OCI-LY3 (cell line): ENCODE data around the gene ALX3.

ENCODE experiments used
- H2AFZ ChIP-seq: fragments of 200-600, 300-600 bp; shearing (Covaris generic); 2 replicates; pipeline ENCODE4 v1.6.0; 2014; ENCODE audit warnings: antibody characterized with exemption, low read depth, low read length
- H3K27ac ChIP-seq: fragments of 200-600, 300-600 bp; sonication (generic); 2 replicates; pipeline ENCODE4 v1.5.1; 2014; ENCODE audit warnings: mild to moderate bottlenecking, low read length, moderate library complexity, mixed read lengths
- H3K27me3 ChIP-seq: fragments of 200-600, 300-600 bp; sonication (generic); 2 replicates; pipeline ENCODE4 v1.6.1; 2014; ENCODE audit warnings: low read depth, low read length, mixed read lengths
- H3K36me3 ChIP-seq: fragments of 200-600, 300-600 bp; sonication (generic); replicated peaks from 2 replicates; pipeline ENCODE3; 2014; ENCODE audit warnings: low read depth, low read length, mixed read lengths
- H3K4me1 ChIP-seq: fragments of 300-600, 200-600 bp; sonication (generic); 2 replicates; pipeline ENCODE4 v1.6.1; 2014; ENCODE audit warnings: low read length, mixed read lengths
- H3K4me2 ChIP-seq: fragments of 200-600, 300-600 bp; sonication (generic); 2 replicates; pipeline ENCODE4 v1.6.1; 2014; ENCODE audit warnings: low read length, mixed read lengths
- H3K4me3 ChIP-seq: fragments of 300-600, 200-600 bp; sonication (generic); 2 replicates; pipeline ENCODE4 v1.5.1; 2014; ENCODE audit warnings: antibody characterized with exemption, mild to moderate bottlenecking, low read length, moderate library complexity
- H3K79me2 ChIP-seq: fragments of 300-600, 200-600 bp; shearing (Covaris generic); 2 replicates; pipeline ENCODE4 v1.6.1; 2014; ENCODE audit warnings: mild to moderate bottlenecking, low read length, mixed read lengths
- H3K9ac ChIP-seq: fragments of 300-600, 200-600 bp; shearing (Covaris generic); 2 replicates; pipeline ENCODE4 v1.6.0; 2014; ENCODE audit warnings: mild to moderate bottlenecking, low read length, moderate library complexity
- H3K9me3 ChIP-seq: fragments of 200-600, 300-600 bp; shearing (Covaris generic); 2 replicates; pipeline ENCODE4 v1.6.1; 2014; ENCODE audit warnings: low read length, mixed read lengths; ENCODE audit not compliant: insufficient read depth
- H4K20me1 ChIP-seq: fragments of 200-600, 300-600 bp; sonication (generic); 2 replicates; pipeline ENCODE4 v1.6.1; 2016; ENCODE audit warnings: low read length, mixed read lengths; ENCODE audit not compliant: insufficient read depth
- CTCF ChIP-seq: fragments of 200-600, 300-600 bp; sonication (generic); IDR thresholded peaks from 2 replicates; pipeline ENCODE4 v1.5.1; 2014; ENCODE audit warnings: antibody characterized with exemption, low read length, low read depth
- EZH2phosphoT487 ChIP-seq: fragments of 200-600 bp; shearing (Covaris generic); IDR thresholded peaks from 2 replicates; pipeline ENCODE4 v1.6.1; 2018; ENCODE audit warnings: antibody characterized with exemption, mixed run types, low read depth

ALX3 gene

GRCh38 chr1:110056776-110057175 is 13.7 kb downstream of the ALX3 start:
- Histone ChIP-seq H3K4me3 (no peak overlapping the region), H3K36me3 (peaks cover 18% of the 10 kb centered on the region)

GRCh38 chr1:110056285-110056683 is 14.2 kb downstream of the ALX3 start:
- TF ChIP-seq CTCF (no peak), EZH2phosphoT487 (no peak)
- no peaks in the 10 kb centered on the region for H3K9me3 ChIP-seq
- no peaks in the 10 kb centered on the region for H4K20me1 ChIP-seq
- no peak overlapping the region for H3K9ac ChIP-seq
- no peak overlapping the region for H3K27ac ChIP-seq
- H3K4me2 ChIP-seq, result no peak overlapping the region
- no peak overlapping the region for H3K4me3 ChIP-seq
- peaks cover 18% of the 10 kb centered on the region for H3K36me3 ChIP-seq
- H3K79me2 ChIP-seq, result no peaks in the 10 kb centered on the region
- H2AFZ ChIP-seq, result no peak overlapping the region
- H3K4me1 ChIP-seq, result no peaks in the 10 kb centered on the region
- H3K27me3 ChIP-seq, result no peaks in the 10 kb centered on the region

More at GRCh38 chr1:110056776-110057175, 13.7 kb downstream of the ALX3 start:
- Histone ChIP-seq H3K27me3 (no peaks in the 10 kb centered on the region), H3K27ac (no peak overlapping the region), H2AFZ (no peak overlapping the region), H3K4me2 (no peak overlapping the region), H3K9ac (no peak overlapping the region), H3K4me1 (no peaks in the 10 kb centered on the region), H4K20me1 (no peaks in the 10 kb centered on the region), H3K79me2 (no peaks in the 10 kb centered on the region), H3K9me3 (no peaks in the 10 kb centered on the region)
- TF ChIP-seq CTCF (no peak), EZH2phosphoT487 (no peak)

GRCh38 chr1:110055493-110056284 is 14.8 kb downstream of the ALX3 start:
- Histone ChIP-seq H3K36me3 (peaks cover 20% of the 10 kb centered on the region), H2AFZ (no peak overlapping the region), H4K20me1 (no peaks in the 10 kb centered on the region), H3K27me3 (no peaks in the 10 kb centered on the region), H3K4me2 (no peak overlapping the region), H3K79me2 (no peaks in the 10 kb centered on the region), H3K9me3 (no peaks in the 10 kb centered on the region), H3K27ac (no peak overlapping the region), H3K4me3 (no peak overlapping the region), H3K4me1 (no peaks in the 10 kb centered on the region), H3K9ac (no peak overlapping the region)
- TF ChIP-seq EZH2phosphoT487 (no peak), CTCF (no peak)

- Histone ChIP-seq H3K9ac (no peak overlapping the region), H3K4me2 (no peak overlapping the region), H3K79me2 (no peaks in the 10 kb centered on the region), H3K27ac (no peak overlapping the region), H3K27me3 (no peaks in the 10 kb centered on the region), H3K36me3 (peaks cover 20% of the 10 kb centered on the region), H4K20me1 (no peaks in the 10 kb centered on the region), H3K4me3 (no peak overlapping the region), H3K4me1 (no peaks in the 10 kb centered on the region), H2AFZ (no peak overlapping the region), H3K9me3 (no peaks in the 10 kb centered on the region)
- TF ChIP-seq CTCF (peak; percentile 73), EZH2phosphoT487 (no peak)
Observed at GRCh38 chr1:110053552-110054428, 16.7 kb downstream of the ALX3 start.
